GM21447 (cell line): ENCODE measurements around the gene GCAT.

ENCODE experiments used
- ATAC-seq: cut with Tn5 transposase; IDR thresholded peaks from one replicate; pipeline ENCODE4 v1.9.1; 2021; ENCODE audit not compliant: unreplicated experiment

Gene GCAT

DNA sequence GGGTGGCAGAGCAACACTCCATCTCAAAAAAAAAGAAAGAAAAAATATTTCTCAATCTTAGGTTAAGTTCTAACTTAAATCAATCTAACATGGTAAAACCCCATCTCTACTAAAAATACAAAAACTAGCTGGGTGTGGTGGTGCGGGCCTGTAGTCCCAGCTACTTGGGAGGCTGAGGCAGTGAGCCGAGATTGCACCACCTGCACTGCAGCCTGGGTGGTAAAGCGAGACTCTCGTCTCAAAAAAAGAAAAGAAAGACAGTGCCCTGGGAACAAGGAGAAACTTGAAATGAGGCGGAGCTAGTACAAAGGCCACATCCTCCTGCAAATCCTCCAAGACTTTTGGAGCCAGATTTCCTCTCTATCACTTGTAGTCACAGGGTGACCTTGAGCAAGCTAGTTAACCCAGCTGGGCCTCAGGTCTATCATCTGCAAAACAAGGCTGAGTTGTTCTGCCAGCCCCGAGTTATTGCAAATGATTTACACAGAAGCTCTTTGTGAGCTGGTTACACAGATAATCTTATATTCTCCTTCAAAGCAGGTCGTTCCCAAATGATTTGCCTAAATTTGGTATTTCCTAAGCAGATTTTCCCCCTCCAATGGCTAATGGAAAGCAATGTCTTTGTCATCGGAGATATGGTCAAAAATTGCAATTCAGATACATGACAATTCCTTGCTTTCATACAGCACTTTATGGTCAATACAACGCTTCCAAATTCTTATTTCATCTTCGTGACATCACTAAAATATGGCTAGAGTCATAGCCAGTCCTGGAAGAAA lies 34.5 kb downstream of the GCAT start:
- no peak for ATAC-seq

DNA sequence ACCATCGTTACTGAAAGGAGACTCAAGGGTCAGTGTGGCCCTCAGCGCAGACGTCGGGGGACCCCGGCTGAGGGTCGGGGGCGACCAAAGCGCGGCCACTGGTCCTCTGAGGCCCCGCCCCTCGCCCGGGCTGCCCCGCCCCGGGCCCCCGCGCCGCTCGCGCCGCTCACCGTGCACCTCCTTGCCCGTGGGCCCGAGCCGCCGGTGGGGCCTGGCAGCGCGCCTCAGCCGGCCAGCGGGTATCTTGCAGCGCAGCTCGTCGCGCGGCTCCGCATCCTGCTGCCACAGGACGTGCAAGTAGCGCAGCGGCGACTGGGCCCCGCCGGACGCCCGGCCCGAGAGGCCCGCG lies 36.0 kb downstream of the GCAT start:
- ATAC-seq: peak; percentile 38

DNA sequence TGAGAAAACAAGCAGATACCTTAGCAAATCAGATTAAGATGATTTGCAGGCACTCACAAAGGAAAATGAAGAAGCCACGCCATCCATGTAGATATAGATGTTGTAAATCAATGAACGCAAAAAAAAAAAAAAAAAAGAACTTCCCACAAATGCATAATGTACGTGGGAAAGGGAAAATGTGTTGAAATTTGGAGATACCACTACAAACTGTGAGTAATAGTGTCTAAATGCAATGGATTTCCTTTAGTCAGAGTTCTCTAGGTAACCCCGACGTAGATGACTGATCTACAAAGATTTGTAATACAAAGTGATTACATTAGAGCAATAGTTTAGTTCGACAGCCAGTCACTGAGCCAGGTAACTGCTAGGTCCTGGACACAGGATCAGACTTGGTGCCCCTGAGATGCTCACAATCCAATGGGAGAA lies 37.2 kb downstream of the GCAT start:
- ATAC-seq: no peak

DNA sequence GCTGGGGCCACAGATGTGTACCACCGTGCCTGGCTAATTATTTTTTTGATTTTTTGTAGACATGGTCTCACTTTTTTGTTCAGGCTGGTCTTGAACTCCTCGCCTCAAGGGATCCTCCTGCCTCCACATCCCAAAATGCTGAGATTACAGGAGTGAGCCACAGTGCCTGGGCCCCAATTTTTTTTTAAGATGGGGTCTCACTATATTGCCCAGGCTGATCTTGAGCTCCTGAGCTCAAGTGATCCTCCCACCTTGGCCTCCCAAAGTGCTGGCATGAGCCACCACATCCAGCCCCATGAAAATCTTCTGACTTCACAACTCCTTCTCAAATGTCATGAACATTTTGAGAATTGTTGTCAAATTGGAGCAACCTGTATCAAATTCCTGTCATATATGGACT lies 38.7 kb downstream of the GCAT start:
- no peak for ATAC-seq

DNA sequence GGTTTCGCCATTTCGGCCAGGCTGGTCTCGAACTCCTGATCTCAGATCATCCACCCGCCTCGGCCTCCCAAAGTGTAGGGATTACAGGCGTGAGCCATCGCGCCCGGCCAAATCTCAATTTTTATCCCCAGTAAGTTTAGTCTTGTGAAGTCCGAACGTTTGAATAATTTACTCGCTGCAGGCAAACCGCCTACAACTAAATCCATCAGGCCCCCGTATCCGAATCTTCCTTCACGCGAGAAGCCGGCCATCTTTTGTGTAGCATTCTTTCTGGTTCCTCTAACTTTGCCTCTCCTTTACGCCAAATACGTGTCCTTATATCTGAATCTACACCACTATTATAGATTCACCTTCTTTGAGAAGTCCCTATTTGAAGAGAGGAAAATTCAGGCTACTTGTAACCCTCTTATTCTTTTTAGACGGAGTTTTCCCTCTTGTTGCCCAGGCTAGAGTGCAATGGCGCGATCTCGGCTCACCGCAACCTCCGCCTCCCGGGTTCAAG lies 40.9 kb downstream of the GCAT start:
- ATAC-seq: no peak

DNA sequence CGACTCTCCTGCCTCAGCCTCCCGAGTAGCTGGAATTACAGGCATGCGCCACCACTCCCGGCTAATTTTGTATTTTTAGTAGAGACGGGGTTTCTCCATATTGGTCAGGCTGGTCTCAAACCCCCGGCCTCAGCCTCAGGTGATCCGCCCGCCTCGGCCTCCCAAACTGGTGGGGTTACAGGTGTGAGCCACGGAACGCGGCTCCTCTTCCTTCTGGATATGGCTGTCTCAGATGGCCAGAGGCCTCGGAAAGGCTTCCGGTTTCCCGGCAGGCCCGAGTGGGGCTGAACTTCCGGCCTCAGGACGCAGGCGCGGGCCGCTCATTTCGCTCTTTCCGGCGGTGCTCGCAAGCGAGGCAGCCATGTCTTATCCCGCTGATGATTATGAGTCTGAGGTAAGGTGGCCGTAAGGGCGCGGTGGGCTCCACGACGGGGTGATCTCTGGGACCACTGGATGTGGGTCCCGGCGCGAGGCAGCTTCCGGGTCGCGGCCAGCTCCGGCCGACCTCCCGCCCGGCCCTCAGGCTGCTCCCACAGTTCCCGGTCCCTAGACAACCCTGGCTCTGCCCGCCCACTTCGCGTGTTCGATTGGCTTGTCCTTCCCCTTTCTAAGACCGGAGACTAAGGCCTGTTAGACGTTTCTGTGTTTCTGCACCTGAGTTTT lies 41.5 kb downstream of the GCAT start, which contains the start of gene EIF3L:
Gene EIF3L, plus strand, starts transcription at position 331 of the 663 bp plus-strand sequence. Its CDS starts 31 bp downstream, at position 362.
- ATAC-seq: peak; percentile 45

DNA sequence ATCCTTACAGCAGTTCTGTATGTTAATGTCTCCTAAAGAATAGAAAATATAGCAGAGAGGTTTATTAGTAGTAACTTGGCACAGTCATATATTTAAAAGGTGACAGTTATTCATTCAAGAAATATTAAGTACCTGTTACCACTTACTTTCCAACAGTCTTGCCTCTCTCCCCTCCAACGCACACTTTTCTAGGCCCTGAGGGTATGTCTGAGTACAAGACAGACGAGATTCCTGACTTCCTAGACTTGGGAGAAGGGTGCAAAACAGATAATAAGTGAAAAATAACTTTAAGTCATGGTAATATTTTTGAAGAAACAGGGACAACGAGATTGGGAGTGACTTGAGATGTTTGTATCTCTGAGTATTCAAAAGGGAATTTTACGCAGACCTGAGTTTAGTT lies 43.1 kb downstream of the GCAT start:
- ATAC-seq: no peak

DNA sequence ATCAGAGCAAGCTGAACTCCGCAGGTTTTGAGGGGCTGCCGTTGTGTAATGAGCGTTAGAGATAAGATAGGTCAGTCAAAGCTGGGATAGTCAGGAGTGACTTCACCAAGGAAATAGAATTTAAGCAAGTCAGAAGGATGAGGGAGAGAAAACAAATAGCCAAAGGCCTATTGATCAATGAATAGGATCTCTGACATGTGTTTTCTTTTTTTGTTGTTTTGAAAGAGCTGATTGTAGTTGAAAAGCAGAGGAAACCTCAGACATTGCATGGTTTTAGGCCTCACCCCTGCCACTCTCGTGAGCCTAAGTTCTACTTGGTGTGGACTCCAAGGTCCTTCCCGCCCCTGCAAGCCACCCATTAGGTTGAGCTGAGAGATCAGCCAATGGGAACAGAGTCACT lies 44.7 kb downstream of the GCAT start:
- no peak for ATAC-seq

DNA sequence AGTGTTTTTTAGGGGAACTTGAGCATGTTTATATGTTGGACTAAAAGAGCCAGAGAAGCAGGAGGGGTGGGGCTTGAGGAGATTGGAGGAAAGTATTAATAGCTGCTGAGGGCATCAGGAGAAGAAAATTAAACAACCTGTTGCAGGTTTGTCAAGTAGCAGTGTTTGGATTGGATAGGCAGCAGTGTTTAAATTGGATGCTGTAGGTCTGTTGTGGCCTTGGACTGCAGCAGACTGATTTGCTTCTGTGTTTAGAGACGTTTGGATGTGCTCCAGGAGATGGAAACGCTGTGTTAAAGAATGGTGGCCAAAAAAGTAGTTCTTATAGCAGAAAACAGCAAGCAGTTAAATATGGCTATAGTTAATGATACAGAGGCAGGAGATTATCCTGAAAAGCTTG lies 47.2 kb downstream of the GCAT start:
- no peak for ATAC-seq

DNA sequence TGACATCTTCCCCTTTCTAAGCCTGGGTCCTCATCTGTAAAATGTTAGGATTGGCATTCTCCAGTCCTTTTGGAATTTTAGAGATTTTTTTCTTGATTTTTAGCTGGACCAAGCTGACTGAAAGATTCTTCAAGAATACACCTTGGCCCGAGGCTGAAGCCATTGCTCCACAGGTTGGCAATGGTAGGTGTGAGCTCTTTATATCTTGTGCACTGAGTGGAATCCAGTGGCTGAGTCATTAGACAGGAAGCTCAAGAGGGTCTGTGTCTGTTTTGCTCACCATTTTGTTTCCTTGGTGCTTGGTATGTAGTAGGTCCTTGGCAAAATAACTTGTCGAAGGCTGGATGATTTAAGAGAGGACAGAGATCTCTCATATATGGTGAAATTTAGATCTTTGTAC lies 47.7 kb downstream of the GCAT start:
- no peak for ATAC-seq

DNA sequence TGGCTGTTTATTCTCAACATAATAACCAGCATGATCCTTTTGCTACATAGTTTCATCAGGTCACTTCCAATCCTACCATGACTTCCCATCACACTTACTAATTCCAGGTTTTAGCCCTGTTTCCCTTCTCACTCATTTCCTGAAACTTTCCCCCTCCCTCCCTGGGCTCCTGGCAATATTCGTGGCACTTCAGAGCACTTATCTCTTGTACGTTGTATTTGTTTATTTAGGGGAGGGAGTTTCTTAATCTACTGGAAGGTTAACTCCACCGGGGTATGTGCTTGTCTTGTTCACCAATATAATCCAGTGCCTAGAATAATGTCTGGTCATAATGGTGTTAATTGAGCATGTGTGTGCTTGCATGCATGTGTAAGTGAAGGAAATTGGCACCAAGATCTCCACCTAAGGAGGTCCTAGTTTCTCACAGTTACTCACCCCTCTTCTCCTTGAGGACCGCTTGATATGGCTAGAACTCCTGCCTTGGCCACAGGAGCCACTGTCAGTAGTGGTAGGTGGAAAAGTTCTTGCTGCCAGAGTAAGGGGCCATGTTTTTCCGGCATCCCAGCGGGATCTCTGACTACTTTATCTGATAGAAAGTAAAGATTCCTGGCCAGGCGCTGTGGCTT lies 53.2 kb downstream of the GCAT start:
- ATAC-seq: no peak

DNA sequence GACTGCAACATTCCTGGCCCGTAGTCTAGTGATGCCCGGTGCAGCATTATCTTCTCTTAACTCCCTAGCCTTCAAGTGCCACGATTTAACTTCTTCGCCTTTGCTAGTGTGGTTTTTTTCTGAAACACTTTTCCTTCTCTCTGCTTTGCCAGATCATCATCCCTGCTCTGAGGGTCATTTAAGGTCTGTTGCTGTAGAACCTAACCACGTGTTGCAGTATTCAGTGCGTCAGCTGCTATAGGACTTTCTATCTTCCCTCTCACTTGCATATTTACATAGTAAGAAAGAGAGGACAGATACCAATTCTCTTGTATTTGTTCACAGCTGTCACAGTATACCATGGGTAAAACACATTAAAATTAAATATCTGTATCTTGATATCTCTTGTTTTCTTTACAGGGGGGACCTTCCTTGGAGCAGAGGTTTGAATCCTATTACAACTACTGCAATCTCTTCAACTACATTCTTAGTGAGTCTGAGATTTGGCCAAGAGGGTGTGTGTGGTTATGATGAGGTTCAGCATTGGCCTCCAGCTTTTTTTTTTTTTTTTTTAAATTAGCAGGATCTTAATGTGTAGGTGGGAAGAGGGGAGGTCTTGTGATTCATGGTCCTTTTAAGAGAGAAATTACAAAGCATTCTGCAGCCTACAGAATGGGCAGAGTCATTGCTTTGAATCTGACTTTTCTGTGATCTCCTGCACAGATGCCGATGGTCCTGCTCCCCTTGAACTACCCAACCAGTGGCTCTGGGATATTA lies 55.0 kb downstream of the GCAT start:
- ATAC-seq: no peak

DNA sequence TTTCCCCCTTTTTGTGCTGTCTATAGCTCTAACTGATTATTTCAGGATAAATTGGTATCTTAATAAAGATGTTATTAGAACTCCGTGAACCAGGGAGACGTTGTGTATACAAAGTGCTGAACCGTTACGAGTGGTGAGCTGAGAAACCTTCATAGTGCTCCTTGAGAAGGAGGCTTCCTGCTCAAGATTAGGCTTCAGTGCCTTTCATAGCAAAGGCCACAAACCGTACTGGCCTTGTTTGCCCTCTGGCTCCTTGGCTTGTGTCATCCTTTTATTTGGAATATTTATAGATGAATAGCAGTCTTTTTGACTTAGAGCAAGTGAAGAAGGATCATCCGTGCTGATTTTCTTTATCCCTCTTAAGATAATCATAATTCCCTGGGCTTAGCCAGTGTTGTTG lies 57.8 kb downstream of the GCAT start:
- no peak for ATAC-seq
